HCT116 (cell line): Measurements from ENCODE around the gene HSD17B13. TPM values are rescaled to one million over a fixed set of nuclear protein-coding genes. Genes with fewer than 3 reads are reported as not detected.

Source experiments
- ATAC-seq: fragments of 200-7000 bp; cut with Tn5 transposase; 2 replicates; pipeline ENCODE4 v1.9.1; 2020; ENCODE audit warnings: mild to moderate bottlenecking, moderate library complexity
- BruUV-seq: library from RNA; stranded (reverse); fragments of 400-500 nt; replicated peaks from 2 replicates; lab custom pipeline; 2021; lab: Mats Ljungman, UMichigan
- CTCF ChIA-PET: fragments of 300-600 bp; sonication (Branson Sonifier 250); formaldehyde crosslinking; loops from one replicate; lab custom pipeline; 2021; ENCODE audit warnings: antibody characterized with exemption; lab: Charles Lee
- POLR2A ChIA-PET: fragments of 300-600, 350-600 bp; sonication (Branson Sonifier 250); formaldehyde crosslinking; loops from one replicate; lab custom pipeline; 2021; ENCODE audit warnings: antibody characterized with exemption; lab: Charles Lee
- RAD21 ChIA-PET, 2 experiments: fragments of 300-600 bp; sonication (Branson Sonifier 250); formaldehyde crosslinking; loops; one replicate each; lab custom pipeline; 2023; ENCODE audit warnings: low total read pairs in 2 of 2; ENCODE audit not compliant: uncharacterized antibody in 2 of 2, unreplicated experiment in 2 of 2, low non-redundant PET in 1 of 2; lab: Charles Lee
- DNase-seq: peaks from one replicate; pipeline ENCODE4 v3.0.0-alpha.2; 2010; ENCODE audit warnings: low read depth, low spot score
- H2AFZ ChIP-seq: fragments of 200-600 bp; shearing (Covaris generic), sonication (generic); 2 replicates; pipeline ENCODE4 v1.6.1; 2017; ENCODE audit warnings: low read depth, mixed run types, mixed read lengths, antibody characterized with exemption, low read length; ENCODE audit not compliant: poor library complexity, severe bottlenecking
- H3K27ac ChIP-seq: 2 replicates; pipeline ENCODE4 v1.5.1; 2012; ENCODE audit warnings: low read depth, low read length
- H3K27me3 ChIP-seq: fragments of 200-600 bp; sonication (generic); 2 replicates; pipeline ENCODE4 v1.6.1; 2016; ENCODE audit warnings: mixed run types, low read length, mixed read lengths; ENCODE audit not compliant: insufficient read depth
- H3K36me3 ChIP-seq, 2 experiments: fragments of 200-500 bp in 1 of 2; fragments of 200-600 bp in 1 of 2; sonication (Bioruptor generic) in 1 of 2; sonication (generic) in 1 of 2; 2 replicates each; pipeline versions ENCODE4 v1.5.1 to v1.6.1; 2014 to 2016; ENCODE audit warnings: low read length in 2 of 2, inconsistent platforms in 1 of 2, mixed read lengths in 1 of 2, mixed run types in 1 of 2; ENCODE audit not compliant: insufficient read depth in 2 of 2, control insufficient read depth in 1 of 2
- H3K4me1 ChIP-seq, 2 experiments: fragments of 200-600 bp in 1 of 2; sonication (generic) in 1 of 2; 2 replicates each; pipeline versions ENCODE4 v1.5.1 to v1.6.1; 2012 to 2017; ENCODE audit warnings: low read length in 2 of 2, inconsistent platforms in 1 of 2, mild to moderate bottlenecking in 1 of 2, mixed read lengths in 1 of 2, mixed run types in 1 of 2, moderate library complexity in 1 of 2; ENCODE audit not compliant: insufficient read depth in 2 of 2, control insufficient read depth in 1 of 2
- H3K4me2 ChIP-seq: fragments of 200-600 bp; sonication (generic); 2 replicates; pipeline ENCODE4 v1.6.1; 2017; ENCODE audit warnings: mixed run types, low read length, mixed read lengths
- H3K4me3 ChIP-seq, 2 experiments: fragments of 200-600 bp in 1 of 2; sonication (generic) in 1 of 2; replicated peaks in 1 of 2; 2 replicates each; pipeline ENCODE4 v1.5.1; 2011 to 2016; ENCODE audit warnings: low read length in 2 of 2, control low read depth in 1 of 2, low read depth in 1 of 2, mild to moderate bottlenecking in 1 of 2, mixed read lengths in 1 of 2, mixed run types in 1 of 2
- H3K79me2 ChIP-seq: fragments of 200-600 bp; sonication (generic); 2 replicates; pipeline ENCODE4 v1.6.1; 2017; ENCODE audit warnings: mild to moderate bottlenecking, mixed run types, low read length, moderate library complexity, mixed read lengths; ENCODE audit not compliant: insufficient read depth
- H3K9ac ChIP-seq: fragments of 200-600 bp; sonication (generic); 2 replicates; pipeline ENCODE4 v1.6.1; 2016; ENCODE audit warnings: low read length, mixed read lengths
- H3K9me2 ChIP-seq: fragments of 200-600 bp; sonication (generic), shearing (Covaris generic); 2 replicates; pipeline ENCODE4 v1.6.1; 2017; ENCODE audit warnings: mixed run types, mild to moderate bottlenecking, moderate library complexity; ENCODE audit not compliant: insufficient read depth
- H3K9me3 ChIP-seq, 2 experiments: fragments of 200-500 bp in 1 of 2; fragments of 200-600 bp in 1 of 2; sonication (Bioruptor generic) in 1 of 2; sonication (generic) in 1 of 2; 2 replicates each; pipeline ENCODE4 v1.6.1; 2014 to 2017; ENCODE audit warnings: low read length in 2 of 2, mixed read lengths in 2 of 2, inconsistent platforms in 1 of 2, low read depth in 1 of 2, mild to moderate bottlenecking in 1 of 2, mixed run types in 1 of 2, moderate library complexity in 1 of 2; ENCODE audit not compliant: control insufficient read depth in 1 of 2, insufficient read depth in 1 of 2
- H4K20me1 ChIP-seq: fragments of 200-600 bp; sonication (generic), shearing (Covaris generic); 2 replicates; pipeline ENCODE4 v1.6.1; 2017; ENCODE audit warnings: mixed run types, mild to moderate bottlenecking, moderate library complexity; ENCODE audit not compliant: insufficient read depth
- CEBPB ChIP-seq: IDR thresholded peaks from 2 replicates; pipeline ENCODE4 v1.6.1; 2012; ENCODE audit warnings: low read depth
- EGR1 ChIP-seq: IDR thresholded peaks from 2 replicates; pipeline ENCODE4 v1.6.1; 2012; ENCODE audit warnings: low read depth
- ELF1 ChIP-seq: IDR thresholded peaks from 2 replicates; pipeline ENCODE4 v1.6.1; 2012; ENCODE audit warnings: low read depth, borderline replicate concordance
- EZH2phosphoT487 ChIP-seq: fragments of 200-600 bp; IDR thresholded peaks from 2 replicates; pipeline ENCODE4 v1.6.1; 2018; ENCODE audit warnings: antibody characterized with exemption, borderline replicate concordance
- FOSL1 ChIP-seq: IDR thresholded peaks from 2 replicates; pipeline ENCODE4 v1.6.1; 2012; ENCODE audit warnings: low read depth
- JUND ChIP-seq: IDR thresholded peaks from 2 replicates; pipeline ENCODE4 v1.6.1; 2012
- POLR2AphosphoS5 ChIP-seq: IDR thresholded peaks from 2 replicates; pipeline ENCODE4 v1.6.1; 2011; ENCODE audit warnings: mild to moderate bottlenecking, low read depth, low read length, moderate library complexity
- RAD21 ChIP-seq: IDR thresholded peaks from 2 replicates; pipeline ENCODE4 v1.6.1; 2012; ENCODE audit warnings: low read depth, mild to moderate bottlenecking
- SP1 ChIP-seq: IDR thresholded peaks from 2 replicates; pipeline ENCODE4 v1.6.1; 2012; ENCODE audit warnings: low read depth
- TCF7L2 ChIP-seq: IDR thresholded peaks from 2 replicates; pipeline ENCODE4 v1.7.0; 2011; ENCODE audit warnings: borderline replicate concordance, inconsistent platforms; ENCODE audit not compliant: insufficient read depth, insufficient read length; ENCODE audit errors: extremely low read depth
- ZFX ChIP-seq: fragments of 450-650 bp; IDR thresholded peaks from 2 replicates; pipeline ENCODE4 v1.6.1; 2017
- ZNF274 ChIP-seq: fragments of 200-500 bp; sonication (Bioruptor generic); IDR thresholded peaks from 2 replicates; pipeline ENCODE4 v1.6.1; 2014; ENCODE audit warnings: mild to moderate bottlenecking, low read depth, low read length, inconsistent platforms
- intact Hi-C: fragments of 100-400 bp; cut with micrococcal nuclease; formaldehyde crosslinking; loops from 2 replicates; pipeline ENCODE4 v1.10.0; 2022
- total RNA-seq: library from RNA; stranded (reverse); gene quantifications from one replicate; pipeline ENCODE4 v1.2.1, GENCODE V29; 2021; ENCODE audit not compliant: unreplicated experiment
- TF ChIP-seq, protein P1 (sequence below): IDR thresholded peaks from 2 replicates; pipeline ENCODE4 v1.6.1; 2012
- TF ChIP-seq, protein P2 (sequence below): IDR thresholded peaks from 2 replicates; pipeline ENCODE4 v1.6.1; 2012
- TF ChIP-seq, protein P3 (sequence below): IDR thresholded peaks from 2 replicates; pipeline ENCODE4 v1.6.1; 2011; ENCODE audit warnings: mild to moderate bottlenecking, low read length, moderate library complexity; ENCODE audit not compliant: insufficient replicate concordance; ENCODE audit errors: extremely low read depth
- TF ChIP-seq, protein P4 (sequence below): IDR thresholded peaks from 2 replicates; pipeline ENCODE4 v1.6.1; 2012; ENCODE audit warnings: low read depth

Gene HSD17B13
- total RNA-seq, 1 experiment from 2014 or later, result 0.81 TPM

DNA sequence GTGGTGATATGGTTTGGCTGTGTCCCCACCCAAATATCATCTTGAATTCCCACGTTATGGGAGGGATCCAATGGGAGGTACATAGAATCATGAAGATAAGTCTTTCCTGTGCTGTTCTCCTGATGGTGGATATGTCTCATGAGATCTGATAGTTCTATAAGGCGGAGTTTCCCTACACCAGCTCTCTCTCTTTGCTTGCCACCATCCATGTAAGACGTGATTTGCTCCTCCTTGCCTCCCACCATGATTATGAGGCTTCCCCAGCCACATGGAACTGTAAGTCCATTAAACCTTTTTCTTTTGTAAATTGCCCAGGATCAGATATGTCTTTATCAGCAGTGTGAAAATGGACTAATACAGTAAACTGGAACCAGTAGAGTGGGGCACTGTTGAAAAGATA, 39.5 kb downstream of the HSD17B13 start:
- no peak overlapping the region for H2AFZ ChIP-seq
- H3K4me3 ChIP-seq, result no peak overlapping the region
- H3K27ac ChIP-seq, result no peak overlapping the region
- H4K20me1 ChIP-seq, result no peaks in the 10 kb centered on the region
- CTCF ChIA-PET, result no interaction called here
- H3K9me3 ChIP-seq, result no peaks in the 10 kb centered on the region; a peak in 2 of 4 replicates
- H3K9me2 ChIP-seq, result no peaks in the 10 kb centered on the region; the same call in none of the 2 replicates
- no TSS peak for BruUV-seq
- H3K27me3 ChIP-seq, result no peaks in the 10 kb centered on the region
- TF ChIP-seq SP1 (no peak), EGR1 (no peak), TCF7L2 (no peak), RAD21 (no peak), FOSL1 (no peak)
- TF ChIP-seq, all 23 proteins: peak for 0
- DNase-seq (no peak), ATAC-seq (no peak)
- Histone ChIP-seq H3K4me2 (no peak overlapping the region), H3K36me3 (no peaks in the 10 kb centered on the region), H3K4me1 (no peaks in the 10 kb centered on the region), H3K79me2 (no peaks in the 10 kb centered on the region), H3K9ac (no peak overlapping the region)
- ChIA-PET RAD21 (no interaction called here), POLR2A (no interaction called here)
- intact Hi-C loops, result no loop called here

DNA sequence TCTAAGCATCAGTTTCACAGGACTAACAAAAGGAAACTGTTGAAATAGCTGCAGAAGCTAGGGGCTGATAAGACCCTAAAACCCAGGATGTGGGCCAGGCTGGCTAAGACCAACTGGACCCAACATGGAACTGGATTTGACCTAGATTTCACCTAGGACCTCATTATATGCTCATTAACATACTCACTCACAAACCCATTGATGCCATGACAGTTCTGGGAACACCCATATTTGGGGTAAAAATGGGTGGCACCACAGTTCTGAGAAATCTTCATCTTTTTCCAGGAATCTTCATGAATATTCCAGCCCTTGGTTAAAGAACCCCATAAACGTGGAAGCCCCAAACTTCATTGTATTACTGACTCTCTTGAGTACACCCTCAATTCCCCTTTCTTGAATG, 41.1 kb downstream of the HSD17B13 start:
- H3K36me3 ChIP-seq, result no peaks in the 10 kb centered on the region
- H3K4me3 ChIP-seq, result no peak overlapping the region
- RAD21 ChIA-PET, result no interaction called here
- ATAC-seq (no peak), DNase-seq (no peak)
- H3K4me2 ChIP-seq, result no peak overlapping the region
- intact Hi-C loops, result no loop called here
- no peaks in the 10 kb centered on the region for H3K27me3 ChIP-seq
- BruUV-seq, result no TSS peak
- CTCF ChIA-PET, result no interaction called here
- no peak overlapping the region for H3K9ac ChIP-seq
- H3K9me3 ChIP-seq, result no peaks in the 10 kb centered on the region; a peak in 2 of 4 replicates
- H3K79me2 ChIP-seq, result no peaks in the 10 kb centered on the region
- H4K20me1 ChIP-seq, result no peaks in the 10 kb centered on the region
- no peak overlapping the region for H3K27ac ChIP-seq
- POLR2A ChIA-PET, result no interaction called here
- H3K9me2 ChIP-seq, result no peaks in the 10 kb centered on the region; the same call in none of the 2 replicates
- no peaks in the 10 kb centered on the region for H3K4me1 ChIP-seq
- no peak overlapping the region for H2AFZ ChIP-seq
- TF ChIP-seq, protein P1, sequence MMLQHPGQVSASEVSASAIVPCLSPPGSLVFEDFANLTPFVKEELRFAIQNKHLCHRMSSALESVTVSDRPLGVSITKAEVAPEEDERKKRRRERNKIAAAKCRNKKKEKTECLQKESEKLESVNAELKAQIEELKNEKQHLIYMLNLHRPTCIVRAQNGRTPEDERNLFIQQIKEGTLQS, result no peak
- no peak for TF ChIP-seq EGR1
- TF ChIP-seq JUND, result no peak
- no peak for TF ChIP-seq EZH2phosphoT487
- no peak for TF ChIP-seq CEBPB
- TF ChIP-seq, protein P2, sequence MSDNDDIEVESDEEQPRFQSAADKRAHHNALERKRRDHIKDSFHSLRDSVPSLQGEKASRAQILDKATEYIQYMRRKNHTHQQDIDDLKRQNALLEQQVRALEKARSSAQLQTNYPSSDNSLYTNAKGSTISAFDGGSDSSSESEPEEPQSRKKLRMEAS, result no peak
- no peak for TF ChIP-seq TCF7L2
- TF ChIP-seq ZFX, result no peak
- TF ChIP-seq RAD21, result no peak
- TF ChIP-seq POLR2AphosphoS5, result no peak
- TF ChIP-seq ZNF274, result no peak
- TF ChIP-seq, protein P3, sequence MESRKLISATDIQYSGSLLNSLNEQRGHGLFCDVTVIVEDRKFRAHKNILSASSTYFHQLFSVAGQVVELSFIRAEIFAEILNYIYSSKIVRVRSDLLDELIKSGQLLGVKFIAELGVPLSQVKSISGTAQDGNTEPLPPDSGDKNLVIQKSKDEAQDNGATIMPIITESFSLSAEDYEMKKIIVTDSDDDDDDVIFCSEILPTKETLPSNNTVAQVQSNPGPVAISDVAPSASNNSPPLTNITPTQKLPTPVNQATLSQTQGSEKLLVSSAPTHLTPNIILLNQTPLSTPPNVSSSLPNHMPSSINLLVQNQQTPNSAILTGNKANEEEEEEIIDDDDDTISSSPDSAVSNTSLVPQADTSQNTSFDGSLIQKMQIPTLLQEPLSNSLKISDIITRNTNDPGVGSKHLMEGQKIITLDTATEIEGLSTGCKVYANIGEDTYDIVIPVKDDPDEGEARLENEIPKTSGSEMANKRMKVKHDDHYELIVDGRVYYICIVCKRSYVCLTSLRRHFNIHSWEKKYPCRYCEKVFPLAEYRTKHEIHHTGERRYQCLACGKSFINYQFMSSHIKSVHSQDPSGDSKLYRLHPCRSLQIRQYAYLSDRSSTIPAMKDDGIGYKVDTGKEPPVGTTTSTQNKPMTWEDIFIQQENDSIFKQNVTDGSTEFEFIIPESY, result no peak
- TF ChIP-seq ELF1, result no peak
- TF ChIP-seq FOSL1, result no peak
- TF ChIP-seq, protein P4, sequence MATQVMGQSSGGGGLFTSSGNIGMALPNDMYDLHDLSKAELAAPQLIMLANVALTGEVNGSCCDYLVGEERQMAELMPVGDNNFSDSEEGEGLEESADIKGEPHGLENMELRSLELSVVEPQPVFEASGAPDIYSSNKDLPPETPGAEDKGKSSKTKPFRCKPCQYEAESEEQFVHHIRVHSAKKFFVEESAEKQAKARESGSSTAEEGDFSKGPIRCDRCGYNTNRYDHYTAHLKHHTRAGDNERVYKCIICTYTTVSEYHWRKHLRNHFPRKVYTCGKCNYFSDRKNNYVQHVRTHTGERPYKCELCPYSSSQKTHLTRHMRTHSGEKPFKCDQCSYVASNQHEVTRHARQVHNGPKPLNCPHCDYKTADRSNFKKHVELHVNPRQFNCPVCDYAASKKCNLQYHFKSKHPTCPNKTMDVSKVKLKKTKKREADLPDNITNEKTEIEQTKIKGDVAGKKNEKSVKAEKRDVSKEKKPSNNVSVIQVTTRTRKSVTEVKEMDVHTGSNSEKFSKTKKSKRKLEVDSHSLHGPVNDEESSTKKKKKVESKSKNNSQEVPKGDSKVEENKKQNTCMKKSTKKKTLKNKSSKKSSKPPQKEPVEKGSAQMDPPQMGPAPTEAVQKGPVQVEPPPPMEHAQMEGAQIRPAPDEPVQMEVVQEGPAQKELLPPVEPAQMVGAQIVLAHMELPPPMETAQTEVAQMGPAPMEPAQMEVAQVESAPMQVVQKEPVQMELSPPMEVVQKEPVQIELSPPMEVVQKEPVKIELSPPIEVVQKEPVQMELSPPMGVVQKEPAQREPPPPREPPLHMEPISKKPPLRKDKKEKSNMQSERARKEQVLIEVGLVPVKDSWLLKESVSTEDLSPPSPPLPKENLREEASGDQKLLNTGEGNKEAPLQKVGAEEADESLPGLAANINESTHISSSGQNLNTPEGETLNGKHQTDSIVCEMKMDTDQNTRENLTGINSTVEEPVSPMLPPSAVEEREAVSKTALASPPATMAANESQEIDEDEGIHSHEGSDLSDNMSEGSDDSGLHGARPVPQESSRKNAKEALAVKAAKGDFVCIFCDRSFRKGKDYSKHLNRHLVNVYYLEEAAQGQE, result no peak
